Measurements from ENCODE around the gene NCKAP1.

Gene NCKAP1

GRCh38 chr2:182973441-182974352 is 64.6 kb downstream of the NCKAP1 start:
- Histone ChIP-seq H3K4me3 (ENCODE audit: low read length in 2 of 2) (no peak overlapping the region), H3K9ac (ENCODE audit: low read depth, low read length, poor library complexity) (no peak overlapping the region), H3K4ac (ENCODE audit: low read length) (no peak overlapping the region), H3K27ac (replicated peaks; ENCODE audit: low read length) (no peak overlapping the region), H3K9me3 (replicated peaks in 1 of 2; ENCODE audit: control insufficient read depth in 2 of 2, insufficient read depth in 1 of 2, low read depth in 1 of 2, low read length in 2 of 2) (peaks cover 0 to 34% of the 10 kb centered on the region in 2 donors), H2BK5ac (ENCODE audit: low read length) (no peak overlapping the region), H4K8ac (ENCODE audit: low read depth, low read length) (no peak overlapping the region), H2BK120ac (ENCODE audit: low read depth, low read length) (no peak overlapping the region), H2BK12ac (ENCODE audit: low read length) (no peak overlapping the region), H3K14ac (ENCODE audit: low read length) (no peak overlapping the region), H4K91ac (ENCODE audit: low read depth, low read length, poor library complexity) (no peak overlapping the region), H3K4me1 (ENCODE audit: control insufficient read depth in 2 of 2, insufficient read depth in 1 of 2, low read depth in 1 of 2, low read length in 2 of 2) (peaks cover 0 to 2% of the 10 kb centered on the region in 2 donors), H2AFZ (ENCODE audit: low read length) (no peak overlapping the region), H2AK5ac (ENCODE audit: low read depth, low read length) (no peak overlapping the region), H3K36me3 (replicated peaks in 1 of 2; ENCODE audit: control insufficient read depth in 2 of 2, insufficient read depth in 2 of 2, low read length in 2 of 2) (peaks cover 3 to 85% of the 10 kb centered on the region in 2 donors), H3K4me2 (ENCODE audit: insufficient read depth, low read length, poor library complexity, severe bottlenecking) (no peak overlapping the region), H2BK15ac (ENCODE audit: low read length) (no peak overlapping the region), H3K27me3 (ENCODE audit: control insufficient read depth in 3 of 3, insufficient read depth in 3 of 3, low read depth in 1 of 3, low read length in 3 of 3) (no peaks in the 10 kb centered on the region), H3K18ac (ENCODE audit: low read length) (no peak overlapping the region), H3K23ac (ENCODE audit: low read depth, low read length, poor library complexity) (no peak overlapping the region), H3K79me1 (ENCODE audit: low read depth, low read length) (no peaks in the 10 kb centered on the region)
- no peak for DNase-seq (ENCODE audit: low spot score)
- no CpG with 5 or more reads among the region's 1 CpG for WGBS, 2 donors (ENCODE audit: extremely low coverage in 2 of 2, insufficient read length in 2 of 2, insufficient replicate concordance in 1 of 2)

GRCh38 chr2:182972548-182972942 is 65.7 kb downstream of the NCKAP1 start:
- Histone ChIP-seq H3K79me1 (ENCODE audit: low read depth, low read length) (no peaks in the 10 kb centered on the region), H2AK5ac (ENCODE audit: low read depth, low read length) (no peak overlapping the region), H4K8ac (ENCODE audit: low read depth, low read length) (no peak overlapping the region), H3K23ac (ENCODE audit: low read depth, low read length, poor library complexity) (no peak overlapping the region), H3K36me3 (replicated peaks in 1 of 2; ENCODE audit: control insufficient read depth in 2 of 2, insufficient read depth in 2 of 2, low read length in 2 of 2) (peaks cover 6 to 85% of the 10 kb centered on the region in 2 donors), H3K9ac (ENCODE audit: low read depth, low read length, poor library complexity) (no peak overlapping the region), H3K4me3 (ENCODE audit: low read length in 2 of 2) (no peak overlapping the region), H4K91ac (ENCODE audit: low read depth, low read length, poor library complexity) (no peak overlapping the region), H3K18ac (ENCODE audit: low read length) (no peak overlapping the region), H2BK15ac (ENCODE audit: low read length) (no peak overlapping the region), H2BK5ac (ENCODE audit: low read length) (no peak overlapping the region), H2AFZ (ENCODE audit: low read length) (no peak overlapping the region), H3K27me3 (ENCODE audit: control insufficient read depth in 3 of 3, insufficient read depth in 3 of 3, low read depth in 1 of 3, low read length in 3 of 3) (no peaks in the 10 kb centered on the region), H2BK12ac (ENCODE audit: low read length) (no peak overlapping the region), H3K14ac (ENCODE audit: low read length) (no peak overlapping the region), H2BK120ac (ENCODE audit: low read depth, low read length) (no peak overlapping the region), H3K27ac (replicated peaks; ENCODE audit: low read length) (no peak overlapping the region), H3K4ac (ENCODE audit: low read length) (no peak overlapping the region), H3K4me2 (ENCODE audit: insufficient read depth, low read length, poor library complexity, severe bottlenecking) (no peak overlapping the region), H3K9me3 (replicated peaks in 1 of 2; ENCODE audit: control insufficient read depth in 2 of 2, insufficient read depth in 1 of 2, low read depth in 1 of 2, low read length in 2 of 2) (peaks cover 0 to 34% of the 10 kb centered on the region in 2 donors), H3K4me1 (ENCODE audit: control insufficient read depth in 2 of 2, insufficient read depth in 1 of 2, low read depth in 1 of 2, low read length in 2 of 2) (peaks cover 0 to 2% of the 10 kb centered on the region in 2 donors)
- no peak for DNase-seq (ENCODE audit: low spot score)
- 100% methylated on average over 1 of the region's 3 CpGs; no CpG with 5 or more reads in 1 of the 2 donors for WGBS, 2 donors (ENCODE audit: extremely low coverage in 2 of 2, insufficient read length in 2 of 2, insufficient replicate concordance in 1 of 2)

- Histone ChIP-seq H4K91ac (ENCODE audit: low read depth, low read length, poor library complexity) (no peak overlapping the region), H3K4ac (ENCODE audit: low read length) (no peak overlapping the region), H3K36me3 (replicated peaks in 1 of 2; ENCODE audit: control insufficient read depth in 2 of 2, insufficient read depth in 2 of 2, low read length in 2 of 2) (peaks cover 6 to 85% of the 10 kb centered on the region in 2 donors), H3K4me1 (ENCODE audit: control insufficient read depth in 2 of 2, insufficient read depth in 1 of 2, low read depth in 1 of 2, low read length in 2 of 2) (peaks cover 0 to 2% of the 10 kb centered on the region in 2 donors), H2AK5ac (ENCODE audit: low read depth, low read length) (no peak overlapping the region), H4K8ac (ENCODE audit: low read depth, low read length) (no peak overlapping the region), H3K27me3 (ENCODE audit: control insufficient read depth in 3 of 3, insufficient read depth in 3 of 3, low read depth in 1 of 3, low read length in 3 of 3) (no peaks in the 10 kb centered on the region), H2BK120ac (ENCODE audit: low read depth, low read length) (no peak overlapping the region), H3K14ac (ENCODE audit: low read length) (no peak overlapping the region), H3K18ac (ENCODE audit: low read length) (no peak overlapping the region), H2AFZ (ENCODE audit: low read length) (no peak overlapping the region), H3K27ac (replicated peaks; ENCODE audit: low read length) (no peak overlapping the region), H3K4me2 (ENCODE audit: insufficient read depth, low read length, poor library complexity, severe bottlenecking) (no peak overlapping the region), H2BK12ac (ENCODE audit: low read length) (no peak overlapping the region), H3K23ac (ENCODE audit: low read depth, low read length, poor library complexity) (no peak overlapping the region), H2BK15ac (ENCODE audit: low read length) (no peak overlapping the region), H2BK5ac (ENCODE audit: low read length) (no peak overlapping the region), H3K4me3 (ENCODE audit: low read length in 2 of 2) (no peak overlapping the region), H3K9ac (ENCODE audit: low read depth, low read length, poor library complexity) (no peak overlapping the region), H3K9me3 (replicated peaks in 1 of 2; ENCODE audit: control insufficient read depth in 2 of 2, insufficient read depth in 1 of 2, low read depth in 1 of 2, low read length in 2 of 2) (peaks cover 0 to 34% of the 10 kb centered on the region in 2 donors), H3K79me1 (ENCODE audit: low read depth, low read length) (no peaks in the 10 kb centered on the region)
- DNase-seq (ENCODE audit: low spot score): no peak
- WGBS, 2 donors (ENCODE audit: extremely low coverage in 2 of 2, insufficient read length in 2 of 2, insufficient replicate concordance in 1 of 2): no CpG with 5 or more reads among the region's 3 CpGs
Measured at GRCh38 chr2:182971820-182972547, 66.3 kb downstream of the NCKAP1 start.

GRCh38 chr2:182970486-182970885 is 67.8 kb downstream of the NCKAP1 start:
- H3K9me3 ChIP-seq (replicated peaks in 1 of 2; ENCODE audit: control insufficient read depth in 2 of 2, insufficient read depth in 1 of 2, low read depth in 1 of 2, low read length in 2 of 2): peaks cover 0 to 34% of the 10 kb centered on the region in 2 donors
- no peak for DNase-seq (ENCODE audit: low spot score)
- WGBS, 2 donors (ENCODE audit: extremely low coverage in 2 of 2, insufficient read length in 2 of 2, insufficient replicate concordance in 1 of 2): no CpG with 5 or more reads among the region's 1 CpG
- no peak overlapping the region for H3K9ac ChIP-seq (ENCODE audit: low read depth, low read length, poor library complexity)
- no peak overlapping the region for H2AK5ac ChIP-seq (ENCODE audit: low read depth, low read length)
- no peak overlapping the region for H3K14ac ChIP-seq (ENCODE audit: low read length)
- H3K4me1 ChIP-seq (ENCODE audit: control insufficient read depth in 2 of 2, insufficient read depth in 1 of 2, low read depth in 1 of 2, low read length in 2 of 2): peaks cover 0 to 2% of the 10 kb centered on the region in 2 donors
- no peaks in the 10 kb centered on the region for H3K27me3 ChIP-seq (ENCODE audit: control insufficient read depth in 3 of 3, insufficient read depth in 3 of 3, low read depth in 1 of 3, low read length in 3 of 3)
- no peak overlapping the region for H3K27ac ChIP-seq (replicated peaks; ENCODE audit: low read length)
- no peak overlapping the region for H3K23ac ChIP-seq (ENCODE audit: low read depth, low read length, poor library complexity)
- H4K91ac ChIP-seq (ENCODE audit: low read depth, low read length, poor library complexity): no peak overlapping the region
- H3K4me2 ChIP-seq (ENCODE audit: insufficient read depth, low read length, poor library complexity, severe bottlenecking): no peak overlapping the region
- no peak overlapping the region for H3K4ac ChIP-seq (ENCODE audit: low read length)
- no peak overlapping the region for H2BK5ac ChIP-seq (ENCODE audit: low read length)
- no peaks in the 10 kb centered on the region for H3K79me1 ChIP-seq (ENCODE audit: low read depth, low read length)
- H2BK12ac ChIP-seq (ENCODE audit: low read length): no peak overlapping the region
- H2BK120ac ChIP-seq (ENCODE audit: low read depth, low read length): no peak overlapping the region
- H3K4me3 ChIP-seq (ENCODE audit: low read length in 2 of 2): no peak overlapping the region
- peaks cover 6 to 85% of the 10 kb centered on the region in 2 donors for H3K36me3 ChIP-seq (replicated peaks in 1 of 2; ENCODE audit: control insufficient read depth in 2 of 2, insufficient read depth in 2 of 2, low read length in 2 of 2)
- H4K8ac ChIP-seq (ENCODE audit: low read depth, low read length): no peak overlapping the region
- no peak overlapping the region for H3K18ac ChIP-seq (ENCODE audit: low read length)
- H2AFZ ChIP-seq (ENCODE audit: low read length): no peak overlapping the region
- H2BK15ac ChIP-seq (ENCODE audit: low read length): no peak overlapping the region
